Right lobe of liver (tissue), 6 donors: ENCODE data around the gene LPIN2. TPM values are rescaled to one million over a fixed set of nuclear protein-coding genes. Genes with fewer than 3 reads are reported as not detected.

Source experiments
- ATAC-seq, 4 donors: fragments of 200-7000 bp; cut with Tn5 transposase; one replicate each; pipeline ENCODE4 v1.9.1; 2020; ENCODE audit warnings: mild to moderate bottlenecking in 4 of 4, moderate library complexity in 4 of 4
- DNase-seq, 3 donors: peaks; one replicate each; pipeline ENCODE4 v3.0.0-alpha.2; 2020
- H3K27ac ChIP-seq, 3 donors: fragments of 200-600 bp; one replicate each; pipeline ENCODE4 v1.8.0; 2022
- H3K27me3 ChIP-seq, 2 donors: fragments of 200-600 bp; one replicate each; pipeline ENCODE4 v1.8.0; 2022
- H3K36me3 ChIP-seq, 4 donors: fragments of 200-600 bp; sonication (generic) in 1 of 4; one replicate each; pipeline versions ENCODE4 v1.5.1 to v1.8.0; 2017 to 2022; ENCODE audit warnings: control low read depth in 1 of 4
- H3K4me1 ChIP-seq, 4 donors: fragments of 200-600 bp; sonication (generic) in 1 of 4; one replicate each; pipeline versions ENCODE4 v1.5.1 to v1.8.0; 2017 to 2022; ENCODE audit warnings: control low read depth in 1 of 4
- H3K4me3 ChIP-seq, 3 donors: fragments of 200-600 bp; one replicate each; pipeline ENCODE4 v1.8.0; 2022
- H3K9me3 ChIP-seq, 4 donors: fragments of 200-600 bp; sonication (generic) in 1 of 4; one replicate each; pipeline versions ENCODE4 v1.5.1 to v1.8.0; 2017 to 2022; ENCODE audit warnings: control low read depth in 1 of 4
- CTCF ChIP-seq, 4 donors: fragments of 200-600 bp in 3 of 4; fragments of 450-650 bp in 1 of 4; IDR thresholded peaks; one replicate each; pipeline versions ENCODE4 v1.5.1 to v1.8.0; 2016 to 2022; ENCODE audit warnings: antibody characterized with exemption in 4 of 4, mild to moderate bottlenecking in 2 of 4
- POLR2A ChIP-seq: fragments of 450-650 bp; IDR thresholded peaks from one replicate; pipeline ENCODE4 v1.6.1; 2017; ENCODE audit warnings: antibody characterized with exemption, mild to moderate bottlenecking
- WGBS: methylation state at CpG from one replicate; pipeline ENCODE4 v1.1.6; 2018; ENCODE audit warnings: low coverage, low lambda C conversion rate; ENCODE audit not compliant: insufficient coverage; ENCODE audit errors: missing lambda C conversion rate; 5-methylcytosine and 5-hydroxymethylcytosine counted together
- intact Hi-C, 2 donors: fragments of 100-400 bp; cut with DNase I; formaldehyde crosslinking; loops; one replicate each; pipeline versions ENCODE4 v1.11.2 to v1.14.1; 2022
- total RNA-seq, 6 experiments: library from RNA; depleted of rRNA in 2 of 6; stranded (reverse); fragments of >200 nt in 2 of 6; fragmentation: NEBNext Ultra II Directional in 3 of 6; extraction: Animal tissue kit (Norgen Biotek cat#: 25700) in 3 of 6; gene quantifications; one replicate each; pipeline versions ENCODE4 v1.1.0 to v1.2.4, GENCODE V29; 2016 to 2023
- donor health status: DM: no; HTN: yes; CAD: no.
- donor health status: DM: no; HTN: no; CAD: no.
- donor health status: DM: no; HTN: no; CAD: no.
- donor health status: DM: no; HTN: yes; CAD: no.
- donor health status: DM: no; HTN: yes; CAD: no.

Gene LPIN2
- total RNA-seq, 6 experiments from 2014 or later = 64.9 to 175 (median 150) TPM

- no peak for ATAC-seq
- WGBS = 66% methylated on average over 3 of the region's 4 CpGs
These were observed 14.9 kb downstream of the LPIN2 start for GRCh38 chr18:2997846-2998564.

GRCh38 chr18:2997429-2997828 is 15.5 kb downstream of the LPIN2 start:
- TF ChIP-seq POLR2A = no peak
- no peak for TF ChIP-seq CTCF (IDR thresholded peaks at IDR 0.05)
- H3K9me3 ChIP-seq = peaks cover 0 to 2% (median 0%) of the 10 kb centered on the region in 4 donors
- no peaks in the 10 kb centered on the region for H3K36me3 ChIP-seq
- DNase-seq = no peak
- H3K27me3 ChIP-seq = no peaks in the 10 kb centered on the region
- H3K4me1 ChIP-seq = peaks cover 0 to 20% (median 0%) of the 10 kb centered on the region in 4 donors
- no peak for ATAC-seq
- H3K27ac ChIP-seq = peak overlapping the region in 1 of 3 donors; percentile 49
- no peak overlapping the region for H3K4me3 ChIP-seq
- intact Hi-C loops = no loop called here

More at GRCh38 chr18:2997846-2998564, 14.9 kb downstream of the LPIN2 start:
- TF ChIP-seq CTCF (IDR thresholded peaks at IDR 0.05) (no peak), POLR2A (no peak)
- Histone ChIP-seq H3K4me1 (peaks cover 0 to 25% (median 0%) of the 10 kb centered on the region in 4 donors), H3K4me3 (no peak overlapping the region), H3K9me3 (peaks cover 0 to 3% (median 0%) of the 10 kb centered on the region in 4 donors), H3K27me3 (no peaks in the 10 kb centered on the region), H3K36me3 (no peaks in the 10 kb centered on the region), H3K27ac (peak overlapping the region in 2 of 3 donors; percentile 12 to 49)
- intact Hi-C loops = no loop called here
- no peak for DNase-seq

- ATAC-seq (peak; percentile 54 to 68 (median 64)), DNase-seq (no peak)
- H3K9me3 ChIP-seq = no peaks in the 10 kb centered on the region
- no peaks in the 10 kb centered on the region for H3K27me3 ChIP-seq
- TF ChIP-seq POLR2A (no peak), CTCF (IDR thresholded peaks at IDR 0.05) (peak; percentile 24 to 36 (median 30))
- H3K27ac ChIP-seq = no peak overlapping the region
- intact Hi-C loops = no loop called here
- peaks cover 0 to 20% (median 0%) of the 10 kb centered on the region in 4 donors for H3K4me1 ChIP-seq
- no peaks in the 10 kb centered on the region for H3K36me3 ChIP-seq
- H3K4me3 ChIP-seq = no peak overlapping the region
- WGBS = 60% methylated on average over 1 of the region's 6 CpGs
These were observed 18.1 kb downstream of the LPIN2 start for GRCh38 chr18:2994603-2995432.

GRCh38 chr18:2994020-2994589 is 18.8 kb downstream of the LPIN2 start:
- peak; percentile 9 to 46 (median 34) for ATAC-seq
- Histone ChIP-seq H3K27me3 (no peaks in the 10 kb centered on the region), H3K27ac (no peak overlapping the region), H3K4me3 (no peak overlapping the region), H3K9me3 (no peaks in the 10 kb centered on the region), H3K4me1 (peaks cover 0 to 13% (median 0%) of the 10 kb centered on the region in 4 donors), H3K36me3 (no peaks in the 10 kb centered on the region)
- TF ChIP-seq CTCF (IDR thresholded peaks at IDR 0.05) (no peak), POLR2A (no peak)
- DNase-seq = no peak
- intact Hi-C loops = no loop called here
- 88% methylated on average over 1 of the region's 2 CpGs for WGBS
